A549 (cell line): ENCODE data around the gene IGSF5. TPM values are rescaled to one million over a fixed set of nuclear protein-coding genes. Genes with fewer than 3 reads are reported as not detected.
A peak's percentile ranks its signal among the peaks of the same experiment; 100 is the strongest.

Experiments
- ATAC-seq, 2 experiments: fragments of 200-7000 bp in 1 of 2; fragments of >200 bp in 1 of 2; cut with Nextera tagmentation in 1 of 2; cut with Tn5 transposase in 1 of 2; 3 replicates each; pipeline versions ENCODE4 v1.8.0 to v1.9.1; 2018 to 2020; ENCODE audit warnings: mild to moderate bottlenecking in 1 of 2, moderate library complexity in 1 of 2
- CTCF ChIA-PET: fragments of 300-600 bp; sonication (Branson Sonifier 250); formaldehyde crosslinking; extraction: SDS; loops from one replicate; lab custom pipeline; 2021; ENCODE audit warnings: antibody characterized with exemption, inconsistent platforms; lab: Yijun Ruan, JAX
- POLR2A ChIA-PET: fragments of 350-600 bp; formaldehyde crosslinking; extraction: SDS; loops from one replicate; lab custom pipeline; 2021; ENCODE audit warnings: antibody characterized with exemption, inconsistent platforms; lab: Yijun Ruan, JAX
- DNase-seq, 2 experiments: peaks; one replicate each; pipeline versions ENCODE4 v3.0.0 to v3.0.0-alpha.2; 2011 to 2016; ENCODE audit warnings: low read depth in 1 of 2, low spot score in 1 of 2
- FAIRE-seq: peaks from 2 replicates; lab custom pipeline; 2011; peaks lifted over from hg19 to GRCh38; lab: Jason Lieb, UNC
- H3K27ac ChIP-seq, 2 experiments: fragments of >200 bp; sonication (Bioruptor Twin); formaldehyde crosslinking; 3 replicates each; pipeline ENCODE4 v1.5.1; 2016 to 2017
- H3K4me1 ChIP-seq: fragments of >200 bp; sonication (Bioruptor Twin); formaldehyde crosslinking; 3 replicates; pipeline ENCODE4 v1.6.1; 2016
- H3K4me2 ChIP-seq: fragments of >200 bp; sonication (Bioruptor Twin); formaldehyde crosslinking; 3 replicates; pipeline ENCODE4 v1.6.1; 2016
- H3K4me3 ChIP-seq: fragments of >200 bp; sonication (Bioruptor Twin); formaldehyde crosslinking; 3 replicates; pipeline ENCODE4 v1.5.1; 2016
- H3K9me3 ChIP-seq: fragments of >200 bp; sonication (Bioruptor Twin); formaldehyde crosslinking; 3 replicates; pipeline ENCODE4 v1.6.1; 2016
- CBX2 ChIP-seq: fragments of 200-600 bp; sonication (generic); IDR thresholded peaks from 2 replicates; pipeline ENCODE4 v1.6.1; 2016; ENCODE audit warnings: low read depth, mild to moderate bottlenecking, borderline replicate concordance
- CHD2 ChIP-seq: fragments of 150-350 bp; IDR thresholded peaks from 2 replicates; pipeline ENCODE4 v1.6.1; 2014; ENCODE audit warnings: low read length; ENCODE audit not compliant: partially characterized antibody
- EHF ChIP-seq: fragments of 250-450 bp; sonication (Bioruptor Pico); IDR thresholded peaks from 2 replicates; pipeline ENCODE4 v1.5.0; 2020; ENCODE audit warnings: mild to moderate bottlenecking
- ELK1 ChIP-seq: fragments of 150-350 bp; IDR thresholded peaks from 2 replicates; pipeline ENCODE4 v1.6.1; 2014; ENCODE audit warnings: low read depth, mild to moderate bottlenecking, low read length
- GATA3 ChIP-seq: IDR thresholded peaks from 2 replicates; pipeline ENCODE4 v1.6.1; 2012; ENCODE audit warnings: borderline replicate concordance
- HDAC2 ChIP-seq: fragments of 200-600 bp; sonication (generic); IDR thresholded peaks from 2 replicates; pipeline ENCODE4 v1.6.1; 2016
- HOXA7 ChIP-seq: fragments of 250-450 bp; sonication (Bioruptor Pico); IDR thresholded peaks from 2 replicates; pipeline ENCODE4 v1.5.0; 2020; ENCODE audit warnings: mild to moderate bottlenecking, moderate library complexity
- JUNB ChIP-seq: fragments of >200 bp; sonication (Bioruptor Twin); formaldehyde crosslinking; IDR thresholded peaks from 2 replicates; pipeline ENCODE4 v1.6.1; 2016
- KDM5A ChIP-seq: fragments of 200-600 bp; sonication (generic); IDR thresholded peaks from 2 replicates; pipeline ENCODE4 v1.6.1; 2016; ENCODE audit warnings: antibody characterized with exemption, mild to moderate bottlenecking
- MAX ChIP-seq: IDR thresholded peaks from 2 replicates; pipeline ENCODE4 v1.6.1; 2012
- MAZ ChIP-seq: fragments of 150-350 bp; IDR thresholded peaks from 2 replicates; pipeline ENCODE4 v1.6.1; 2014; ENCODE audit warnings: antibody characterized with exemption, low read depth, low read length, borderline replicate concordance
- PBX3 ChIP-seq: IDR thresholded peaks from 2 replicates; pipeline ENCODE4 v1.6.1; 2012
- RFX5 ChIP-seq: fragments of 450-650 bp; IDR thresholded peaks from 2 replicates; pipeline ENCODE4 v1.7.1; 2014; ENCODE audit warnings: antibody characterized with exemption, mild to moderate bottlenecking, moderate library complexity
- RNF2 ChIP-seq: fragments of 200-600 bp; sonication (generic); IDR thresholded peaks from 2 replicates; pipeline ENCODE4 v1.6.1; 2016; ENCODE audit warnings: low read depth, mild to moderate bottlenecking, antibody characterized with exemption, moderate library complexity, borderline replicate concordance
- SMC3 ChIP-seq: fragments of >200 bp; sonication (Bioruptor Twin); formaldehyde crosslinking; IDR thresholded peaks from 3 replicates; pipeline ENCODE4 v1.6.1; 2018; ENCODE audit warnings: inconsistent platforms
- SREBF2 ChIP-seq: fragments of 450-650 bp; IDR thresholded peaks from 2 replicates; pipeline ENCODE4 v1.6.1; 2014; ENCODE audit warnings: mild to moderate bottlenecking, moderate library complexity
- USF2 ChIP-seq: fragments of 450-650 bp; IDR thresholded peaks from 2 replicates; pipeline ENCODE4 v1.6.1; 2014; ENCODE audit warnings: antibody characterized with exemption
- ZC3H11A ChIP-seq: fragments of 450-650 bp; IDR thresholded peaks from 2 replicates; pipeline ENCODE4 v1.6.1; 2014; ENCODE audit warnings: antibody characterized with exemption, mild to moderate bottlenecking
- WGBS: methylation state at CpG from one replicate; pipeline ENCODE4 v1.1.6; 2017; ENCODE audit errors: missing lambda C conversion rate; 5-methylcytosine and 5-hydroxymethylcytosine counted together
- polyA plus RNA-seq, 4 experiments: library from polyadenylated mRNA; depleted of rRNA in 3 of 4; stranded (reverse); fragments of >200 nt; fragmentation: RNase III in 1 of 4; extraction: RNeasy Plus Mini Kit Qiagen cat#74134 plus additional on column Dnase treatment in 1 of 4; gene quantifications; 2 replicates in 3 of 4; 3 replicates in 1 of 4; pipeline ENCODE4 v1.2.3, GENCODE V29; 2011 to 2017
- TF ChIP-seq, protein P1 (sequence below): fragments of >200 bp; sonication (Bioruptor Twin); formaldehyde crosslinking; IDR thresholded peaks from 2 replicates; pipeline ENCODE4 v1.6.1; 2016
- TF ChIP-seq, protein P2 (sequence below): fragments of 250-450 bp; sonication (Bioruptor Pico); IDR thresholded peaks from 2 replicates; pipeline ENCODE4 v1.5.0; 2021; ENCODE audit warnings: mild to moderate bottlenecking, moderate library complexity, borderline replicate concordance

Gene IGSF5
- polyA plus RNA-seq, 2 of the 4 experiments (the other 2 are of a cell fraction), result not detected

- TF ChIP-seq, protein P1, sequence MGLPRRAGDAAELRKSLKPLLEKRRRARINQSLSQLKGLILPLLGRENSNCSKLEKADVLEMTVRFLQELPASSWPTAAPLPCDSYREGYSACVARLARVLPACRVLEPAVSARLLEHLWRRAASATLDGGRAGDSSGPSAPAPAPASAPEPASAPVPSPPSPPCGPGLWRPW, result no peak
Observed at GRCh38 chr21:39712273-39712672, 32.7 kb upstream of the IGSF5 start (continued).

DNA sequence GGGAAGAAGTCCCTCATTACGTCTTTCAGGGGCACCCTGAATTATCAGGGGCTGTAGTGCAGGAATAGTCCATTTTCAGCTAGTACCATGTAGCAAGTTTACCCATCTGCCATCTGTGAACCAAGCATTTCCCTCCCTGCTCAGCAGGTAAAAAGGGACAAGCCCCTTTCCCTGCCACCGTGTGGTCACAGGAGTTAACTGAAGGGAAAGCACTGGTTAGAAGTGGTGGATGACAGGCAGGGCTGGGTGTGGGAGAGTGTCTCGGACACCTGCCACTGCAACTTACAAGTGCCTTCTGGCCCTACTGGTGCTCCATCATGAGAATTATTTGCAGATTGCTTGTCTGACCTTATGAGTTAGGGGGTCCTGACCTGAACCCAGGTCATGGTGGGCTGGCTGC is 32.0 kb upstream of the IGSF5 start:
- H3K27ac ChIP-seq, result peak overlapping the region in 1 of 2 experiments; percentile 26; a peak in 1 of 6 replicates
- CTCF ChIA-PET, result interaction anchor here (1.2 to 16.0 kb wide), 4 partner anchors 36 to 201 kb away, joined by 3 to 176 read pairs (median 4); no protein-coding TSS in a partner anchor
- no peak overlapping the region for H3K4me2 ChIP-seq
- DNase-seq, result peak in 1 of 2 experiments; percentile 9
- FAIRE-seq, result no peak
- ATAC-seq, result no peak
- no peak overlapping the region for H3K4me3 ChIP-seq
- no peak for TF ChIP-seq MAX
- no peak for TF ChIP-seq JUNB
- no peak for TF ChIP-seq MAZ
- TF ChIP-seq KDM5A, result no peak
- TF ChIP-seq, all 56 proteins: peak for 0
- 60% methylated on average over 3 of the region's 3 CpGs for WGBS
- POLR2A ChIA-PET, result no interaction called here
- H3K9me3 ChIP-seq, result no peaks in the 10 kb centered on the region
- H3K4me1 ChIP-seq, result 0 out of 3 replicates have a peak, but pooled peaks cover 4% of the 10 kb centered on the region

DNA sequence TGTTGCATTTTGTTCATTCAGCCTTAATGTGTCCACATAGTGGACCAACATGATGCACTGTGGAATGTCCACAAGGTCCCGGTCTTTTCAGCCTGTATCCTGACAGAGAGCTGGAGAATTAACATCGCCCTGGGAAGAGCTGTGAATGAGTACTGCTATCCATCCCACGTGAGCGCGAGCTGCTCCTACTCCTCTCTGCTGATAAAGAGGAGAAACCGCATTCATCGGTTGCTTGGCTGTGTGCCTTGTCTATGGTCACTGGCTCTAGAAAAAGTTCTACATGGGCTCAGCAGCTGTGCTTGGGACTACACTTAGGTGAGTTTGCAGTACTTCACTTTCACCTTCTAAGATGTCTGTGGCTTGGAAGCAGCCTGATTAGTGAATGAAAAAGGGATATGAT is 31.1 kb upstream of the IGSF5 start:
- Histone ChIP-seq H3K27ac (peak overlapping the region in 1 of 2 experiments; percentile 45; a peak in 1 of 6 replicates), H3K4me3 (no peak overlapping the region), H3K4me1 (0 out of 3 replicates have a peak, but pooled peaks cover 4% of the 10 kb centered on the region), H3K9me3 (no peaks in the 10 kb centered on the region), H3K4me2 (no peak overlapping the region)
- DNase-seq (no peak), FAIRE-seq (no peak), ATAC-seq (no peak)
- POLR2A ChIA-PET, result no interaction called here
- TF ChIP-seq SREBF2 (no peak), CBX2 (no peak), CHD2 (no peak), HOXA7 (CRISPR knock-in tag) (no peak), RNF2 (no peak), SMC3 (no peak), PBX3 (no peak), MAX (no peak), USF2 (no peak), RFX5 (no peak), EHF (CRISPR knock-in tag) (no peak), HDAC2 (no peak), ELK1 (no peak), ZC3H11A (no peak), GATA3 (no peak)
- TF ChIP-seq, protein P2, sequence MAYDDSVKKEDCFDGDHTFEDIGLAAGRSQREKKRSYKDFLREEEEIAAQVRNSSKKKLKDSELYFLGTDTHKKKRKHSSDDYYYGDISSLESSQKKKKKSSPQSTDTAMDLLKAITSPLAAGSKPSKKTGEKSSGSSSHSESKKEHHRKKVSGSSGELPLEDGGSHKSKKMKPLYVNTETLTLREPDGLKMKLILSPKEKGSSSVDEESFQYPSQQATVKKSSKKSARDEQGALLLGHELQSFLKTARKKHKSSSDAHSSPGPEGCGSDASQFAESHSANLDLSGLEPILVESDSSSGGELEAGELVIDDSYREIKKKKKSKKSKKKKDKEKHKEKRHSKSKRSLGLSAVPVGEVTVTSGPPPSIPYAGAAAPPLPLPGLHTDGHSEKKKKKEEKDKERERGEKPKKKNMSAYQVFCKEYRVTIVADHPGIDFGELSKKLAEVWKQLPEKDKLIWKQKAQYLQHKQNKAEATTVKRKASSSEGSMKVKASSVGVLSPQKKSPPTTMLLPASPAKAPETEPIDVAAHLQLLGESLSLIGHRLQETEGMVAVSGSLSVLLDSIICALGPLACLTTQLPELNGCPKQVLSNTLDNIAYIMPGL (CRISPR knock-in tag), result no peak
- TF ChIP-seq, protein P1, result no peak
- 82% methylated on average over 7 of the region's 7 CpGs for WGBS
- CTCF ChIA-PET, result interaction anchor here (1.4 to 16.0 kb wide), 2 partner anchors 187 to 196 kb away, joined by 4 to 176 read pairs; no protein-coding TSS in a partner anchor
